22Rv1 (cell line): ENCODE data around the gene EEIG1.

Experiments used
- ZFX ChIP-seq: fragments of 450-650 bp; IDR thresholded peaks from 2 replicates; pipeline ENCODE4 v1.6.1; 2017; ENCODE audit warnings: antibody characterized with exemption, borderline replicate concordance
- TF ChIP-seq, protein P1 (sequence below): fragments of 450-650 bp; IDR thresholded peaks from 2 replicates; pipeline ENCODE4 v1.5.1; 2017; ENCODE audit warnings: mild to moderate bottlenecking

DNA sequence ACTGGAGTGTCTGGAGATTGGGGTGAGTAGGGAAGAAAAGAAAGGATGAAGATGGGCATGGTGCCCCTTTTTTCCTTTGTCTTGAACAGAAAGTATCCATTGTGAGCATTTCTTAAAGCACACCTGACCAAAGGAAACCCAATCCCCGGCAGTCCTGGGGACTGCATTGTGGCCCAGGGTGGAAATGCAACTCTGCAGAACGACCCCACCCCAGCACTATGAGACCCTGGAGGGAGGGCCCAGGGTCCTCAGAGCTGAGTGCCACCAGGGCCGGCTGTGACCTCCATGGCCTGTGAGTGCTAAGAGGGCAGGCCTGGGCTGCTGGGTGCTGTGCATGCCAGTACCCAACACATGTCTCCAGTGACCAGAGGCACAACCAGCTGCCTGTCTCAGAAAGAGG, 18.5 kb downstream of the EEIG1 start:
- no peak for TF ChIP-seq ZFX
- TF ChIP-seq, protein P1, sequence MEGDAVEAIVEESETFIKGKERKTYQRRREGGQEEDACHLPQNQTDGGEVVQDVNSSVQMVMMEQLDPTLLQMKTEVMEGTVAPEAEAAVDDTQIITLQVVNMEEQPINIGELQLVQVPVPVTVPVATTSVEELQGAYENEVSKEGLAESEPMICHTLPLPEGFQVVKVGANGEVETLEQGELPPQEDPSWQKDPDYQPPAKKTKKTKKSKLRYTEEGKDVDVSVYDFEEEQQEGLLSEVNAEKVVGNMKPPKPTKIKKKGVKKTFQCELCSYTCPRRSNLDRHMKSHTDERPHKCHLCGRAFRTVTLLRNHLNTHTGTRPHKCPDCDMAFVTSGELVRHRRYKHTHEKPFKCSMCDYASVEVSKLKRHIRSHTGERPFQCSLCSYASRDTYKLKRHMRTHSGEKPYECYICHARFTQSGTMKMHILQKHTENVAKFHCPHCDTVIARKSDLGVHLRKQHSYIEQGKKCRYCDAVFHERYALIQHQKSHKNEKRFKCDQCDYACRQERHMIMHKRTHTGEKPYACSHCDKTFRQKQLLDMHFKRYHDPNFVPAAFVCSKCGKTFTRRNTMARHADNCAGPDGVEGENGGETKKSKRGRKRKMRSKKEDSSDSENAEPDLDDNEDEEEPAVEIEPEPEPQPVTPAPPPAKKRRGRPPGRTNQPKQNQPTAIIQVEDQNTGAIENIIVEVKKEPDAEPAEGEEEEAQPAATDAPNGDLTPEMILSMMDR, result no peak
